Prostate gland (tissue), 2 donors: ENCODE results near the gene VPS13D. TPM values are rescaled to one million over a fixed set of nuclear protein-coding genes. Genes with fewer than 3 reads are reported as not detected.

ENCODE experiments used
- DNase-seq: peaks from one replicate; pipeline ENCODE4 v3.0.0-alpha.2; 2019; ENCODE audit warnings: low spot score
- H3K27ac ChIP-seq, 2 donors: fragments of 200-600 bp; sonication (generic); 2 replicates each; pipeline ENCODE4 v1.5.1; 2017 to 2019
- H3K27me3 ChIP-seq: fragments of 200-600 bp; sonication (generic); replicated peaks from 2 replicates; pipeline ENCODE4 v1.5.1; 2019; ENCODE audit not compliant: insufficient read depth
- H3K36me3 ChIP-seq, 2 donors: fragments of 200-600 bp; sonication (generic); 1 replicate in 1 of 2; 2 replicates in 1 of 2; pipeline versions ENCODE4 v1.5.1 to v1.8.1; 2017 to 2019
- H3K4me1 ChIP-seq: fragments of 200-600 bp; sonication (generic); replicated peaks from 2 replicates; pipeline ENCODE4 v1.5.1; 2019
- H3K4me3 ChIP-seq, 2 donors: fragments of 200-600 bp; sonication (generic); 2 replicates each; pipeline ENCODE4 v1.5.1; 2017 to 2019
- H3K9me3 ChIP-seq: fragments of 200-600 bp; sonication (generic); 2 replicates; pipeline ENCODE4 v1.5.1; 2017
- CTCF ChIP-seq, 4 experiments: fragments of 200-600 bp in 2 of 4; fragments of 450-650 bp in 2 of 4; sonication (generic) in 2 of 4; IDR thresholded peaks; 1 replicate in 3 of 4; 2 replicates in 1 of 4; pipeline ENCODE4 v1.5.1; 2016 to 2019; ENCODE audit warnings: antibody characterized with exemption in 4 of 4, mild to moderate bottlenecking in 2 of 4, moderate library complexity in 2 of 4
- POLR2A ChIP-seq: fragments of 450-650 bp; IDR thresholded peaks from one replicate; pipeline ENCODE4 v1.6.1; 2016; ENCODE audit warnings: antibody characterized with exemption, mild to moderate bottlenecking
- POLR2AphosphoS5 ChIP-seq: sonication (generic); formaldehyde crosslinking; IDR thresholded peaks from one replicate; pipeline ENCODE4 v1.6.1; 2017; ENCODE audit warnings: antibody characterized with exemption
- WGBS: methylation state at CpG from one replicate; pipeline ENCODE4 v1.1.5; 2018; 5-methylcytosine and 5-hydroxymethylcytosine counted together
- intact Hi-C: fragments of 100-400 bp; cut with DNase I; formaldehyde crosslinking; loops from one replicate; pipeline ENCODE4 v1.14.2; 2022
- total RNA-seq, 2 donors: library from RNA; depleted of rRNA; stranded (reverse); fragments of >200 nt; gene quantifications; one replicate each; pipeline ENCODE4 v1.1.0, GENCODE V29; 2016

VPS13D gene
- total RNA-seq, 2 donors from 2014 or later, result 60.7 to 80.8 TPM

- intact Hi-C loops, result no loop called here
- 13% methylated on average over 2 of the region's 2 CpGs for WGBS
- peak; percentile 80 for DNase-seq
- Histone ChIP-seq H3K4me3 (no peak overlapping the region), H3K4me1 (peaks cover 50% of the 10 kb centered on the region), H3K9me3 (no peaks in the 10 kb centered on the region), H3K27me3 (no peaks in the 10 kb centered on the region), H3K36me3 (no peaks in the 10 kb centered on the region), H3K27ac (peak overlapping the region; percentile 76 to 85)
- no peak for TF ChIP-seq POLR2A
- TF ChIP-seq POLR2AphosphoS5, result peak; percentile 80
- TF ChIP-seq CTCF (IDR thresholded peaks at IDR 0.05), result no peak
Measured at GRCh38 chr1:12475947-12476346, 246.1 kb downstream of the VPS13D start.

GRCh38 chr1:12477314-12477713 lies 247.5 kb downstream of the VPS13D start:
- H3K4me1 ChIP-seq, result peaks cover 53% of the 10 kb centered on the region

GRCh38 chr1:12477936-12478611 lies 248.2 kb downstream of the VPS13D start:
- Histone ChIP-seq H3K9me3 (no peaks in the 10 kb centered on the region), H3K27me3 (no peaks in the 10 kb centered on the region), H3K4me3 (no peak overlapping the region), H3K4me1 (peaks cover 53% of the 10 kb centered on the region), H3K27ac (peak overlapping the region; percentile 76 to 85), H3K36me3 (no peaks in the 10 kb centered on the region)
- peak; percentile 94 for DNase-seq
- TF ChIP-seq POLR2AphosphoS5, result peak; percentile 96
- peak in 1 of 4 experiments; percentile 2 for TF ChIP-seq CTCF (IDR thresholded peaks at IDR 0.05)
- TF ChIP-seq POLR2A, result peak; percentile 38
- intact Hi-C loops, result no loop called here
- 9% methylated on average over 19 of the region's 19 CpGs for WGBS

More at GRCh38 chr1:12477314-12477713, 247.5 kb downstream of the VPS13D start:
- Histone ChIP-seq H3K27ac (peak overlapping the region; percentile 76 to 85), H3K4me3 (no peak overlapping the region), H3K36me3 (no peaks in the 10 kb centered on the region), H3K27me3 (no peaks in the 10 kb centered on the region), H3K9me3 (no peaks in the 10 kb centered on the region)
- 73% methylated on average over 5 of the region's 5 CpGs for WGBS
- DNase-seq, result no peak
- intact Hi-C loops, result no loop called here
- no peak for TF ChIP-seq POLR2AphosphoS5
- TF ChIP-seq POLR2A, result no peak
- TF ChIP-seq CTCF (IDR thresholded peaks at IDR 0.05), result no peak

- Histone ChIP-seq H3K27ac (peak overlapping the region; percentile 76 to 85), H3K4me1 (peaks cover 49% of the 10 kb centered on the region), H3K36me3 (no peaks in the 10 kb centered on the region), H3K27me3 (no peaks in the 10 kb centered on the region), H3K9me3 (no peaks in the 10 kb centered on the region), H3K4me3 (no peak overlapping the region)
- no peak for DNase-seq
- 4% methylated on average over 11 of the region's 11 CpGs for WGBS
- intact Hi-C loops, result no loop called here
- TF ChIP-seq POLR2AphosphoS5 (no peak), POLR2A (no peak), CTCF (IDR thresholded peaks at IDR 0.05) (no peak)
Measured at GRCh38 chr1:12478612-12478985, 248.8 kb downstream of the VPS13D start.

- intact Hi-C loops, result no loop called here
- DNase-seq, result no peak
- H3K9me3 ChIP-seq, result no peaks in the 10 kb centered on the region
- no peaks in the 10 kb centered on the region for H3K36me3 ChIP-seq
- TF ChIP-seq POLR2A (no peak), CTCF (IDR thresholded peaks at IDR 0.05) (no peak), POLR2AphosphoS5 (no peak)
- peak overlapping the region; percentile 76 to 85 for H3K27ac ChIP-seq
- H3K27me3 ChIP-seq, result no peaks in the 10 kb centered on the region
- H3K4me3 ChIP-seq, result no peak overlapping the region
- WGBS, result 72% methylated on average over 6 of the region's 6 CpGs
- peaks cover 44% of the 10 kb centered on the region for H3K4me1 ChIP-seq
Measured at GRCh38 chr1:12479311-12479710, 249.5 kb downstream of the VPS13D start.
